NCI-H128 (cell line): Measurements from ENCODE around the gene MAN2B1.
"Not testable (repeated sequence)": the region's sequence is repeated elsewhere in the genome, so short reads cannot be mapped to it uniquely, and the experiment has no call there.

ENCODE experiments used
- DNase-seq: peaks from one replicate; lab custom pipeline; 2025; ENCODE audit not compliant: unreplicated experiment; lab: John Stamatoyannopoulos, UW

MAN2B1 gene

DNA sequence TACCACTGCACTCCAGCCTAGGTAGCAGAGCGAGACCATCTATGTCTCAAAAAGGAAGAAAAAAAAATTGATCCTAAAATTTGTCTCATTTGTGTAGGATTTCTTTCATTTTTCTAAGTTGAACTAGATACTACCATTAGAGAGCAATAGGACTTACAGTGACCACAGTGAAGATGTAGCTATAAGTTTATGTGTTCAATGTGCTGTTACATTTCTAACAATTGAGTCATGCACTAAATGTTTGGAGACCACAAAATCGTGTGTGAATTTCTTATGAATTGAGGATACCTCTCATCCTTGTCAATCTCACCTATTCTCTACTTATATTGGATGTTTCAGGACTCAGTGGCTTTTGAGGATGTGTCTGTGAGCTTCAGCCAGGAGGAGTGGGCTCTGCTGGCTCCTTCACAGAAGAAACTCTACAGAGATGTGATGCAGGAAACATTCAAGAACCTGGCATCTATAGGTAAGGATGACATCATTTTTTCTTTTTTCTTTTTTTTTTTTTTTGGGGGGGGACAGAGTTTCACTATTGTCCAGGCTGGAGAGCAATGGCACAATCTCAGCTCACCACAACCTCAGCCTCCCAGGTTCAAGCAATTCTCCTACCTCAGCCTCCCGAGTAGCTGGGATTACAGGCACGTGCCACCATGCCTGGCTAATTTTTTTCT lies 43.0 kb downstream of the MAN2B1 start:
- no peak for DNase-seq

DNA sequence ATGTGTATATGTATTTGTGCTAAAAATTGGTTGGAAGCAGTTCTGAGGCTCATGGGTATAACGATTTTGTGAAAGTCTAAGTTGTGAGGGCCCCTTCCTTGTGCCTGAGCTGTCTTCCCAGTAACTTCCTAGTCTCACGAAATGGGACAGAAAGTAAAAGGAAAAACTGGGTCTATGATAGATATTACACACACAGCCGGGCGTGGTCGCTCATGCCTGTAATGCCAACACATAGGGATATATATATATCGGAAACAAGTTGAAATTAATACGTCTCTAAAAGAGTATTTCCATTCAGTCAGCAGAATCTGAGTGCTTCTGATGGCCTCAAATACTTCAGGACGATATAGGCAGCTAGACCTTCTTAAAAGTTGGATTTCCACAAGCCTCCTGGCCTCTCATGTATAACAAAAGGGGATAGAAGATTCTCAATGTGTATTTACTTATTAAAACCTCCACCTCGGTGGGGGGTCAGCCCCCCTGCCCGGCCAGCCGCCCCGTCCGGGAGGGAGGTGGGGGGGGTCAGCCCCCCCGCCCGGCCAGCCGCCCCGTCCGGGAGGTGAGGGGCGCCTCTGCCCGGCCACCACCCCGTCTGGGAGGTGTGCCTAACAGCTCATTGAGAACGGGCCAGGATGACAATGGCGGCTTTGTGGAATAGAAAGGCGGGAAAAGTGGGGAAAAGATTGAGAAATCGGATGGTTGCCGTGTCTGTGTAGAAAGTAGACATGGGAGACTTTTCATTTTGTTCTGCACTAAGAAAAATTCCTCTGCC lies 45.1 kb downstream of the MAN2B1 start:
- not testable (repeated sequence) for DNase-seq

DNA sequence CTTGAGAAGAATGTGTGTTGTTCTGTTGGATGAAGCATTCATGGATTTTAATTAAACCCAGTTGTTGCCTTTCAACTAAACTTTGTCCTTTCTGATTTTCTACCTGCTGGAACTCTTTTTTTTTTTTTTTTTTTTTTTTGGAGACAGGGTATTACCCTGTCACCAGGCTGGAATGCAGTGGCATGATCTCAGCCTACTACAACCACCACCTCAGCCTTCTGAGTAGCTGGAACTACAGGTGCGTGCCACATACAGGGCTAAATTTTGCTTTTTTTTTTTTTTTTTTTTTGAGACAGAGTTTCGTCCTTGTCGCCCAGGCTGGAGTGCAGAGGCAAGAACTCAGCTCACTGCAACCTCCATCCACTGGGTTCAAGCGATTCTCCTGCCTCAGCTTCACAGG lies 48.9 kb downstream of the MAN2B1 start:
- DNase-seq = no peak

DNA sequence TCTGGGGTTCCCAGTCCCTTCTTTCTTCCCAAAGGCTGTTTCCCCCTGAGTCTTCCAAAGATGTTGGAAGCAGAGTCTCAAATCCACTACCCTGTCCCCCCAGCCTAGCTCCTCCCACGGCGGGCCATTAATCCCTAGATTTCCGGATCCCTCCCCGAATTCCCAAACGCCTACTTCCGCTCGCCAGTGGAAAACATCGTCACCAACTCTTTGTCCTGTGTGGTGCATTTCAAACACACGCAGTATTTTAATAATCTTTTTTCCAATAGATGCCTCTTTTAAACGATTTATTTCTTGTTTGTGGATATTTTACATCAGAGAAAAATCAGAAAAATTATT lies 55.2 kb downstream of the MAN2B1 start:
- DNase-seq = no peak

DNA sequence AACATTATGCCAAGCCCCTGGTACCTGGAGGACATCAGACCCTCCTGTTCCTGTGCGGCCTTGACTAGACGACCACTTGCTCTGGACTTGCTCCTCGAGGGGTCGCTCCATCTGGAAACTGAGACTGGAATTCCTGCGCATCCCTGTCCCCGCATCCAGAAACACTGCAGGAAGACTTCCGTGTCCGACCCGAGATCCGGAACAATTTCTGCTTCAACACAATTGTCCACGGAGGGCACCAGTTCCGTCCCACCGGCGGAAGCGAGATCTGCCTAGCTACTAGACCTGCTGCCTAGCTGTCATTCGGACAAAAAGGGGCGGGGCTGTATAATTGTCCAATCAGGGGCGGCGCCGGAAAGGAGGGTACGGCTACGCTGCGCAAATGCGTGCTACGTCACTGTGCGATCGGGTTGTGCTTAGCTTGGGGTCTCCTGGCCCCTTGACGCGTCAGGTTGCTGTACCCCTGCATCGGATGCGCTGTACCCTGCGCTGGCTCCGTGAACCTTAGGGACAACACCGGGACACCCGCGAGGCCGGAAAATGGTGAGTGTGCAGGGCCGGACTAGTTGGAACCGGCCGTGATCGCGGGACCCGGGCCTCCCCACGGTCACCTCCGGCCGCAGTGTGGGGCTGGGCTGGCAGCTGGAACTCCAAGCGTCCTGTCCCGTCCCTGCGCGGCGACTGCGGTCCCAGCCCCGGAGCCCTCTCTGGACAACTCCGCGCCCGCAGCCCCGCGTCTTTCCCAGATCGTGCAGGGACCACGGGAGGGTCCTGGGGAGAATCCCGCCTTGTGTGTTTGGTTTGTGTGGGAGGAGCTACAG lies 55.8 kb downstream of the MAN2B1 start, which contains the start of the genes ZNF490 and ZNF791:
ZNF490 (minus strand) TSS at position 274 of the 821 bp plus-strand sequence; CDS start at position 141, 133 bp downstream.
ZNF791 (plus strand) TSS at position 381 of the 821 bp plus-strand sequence; CDS start at position 541, 160 bp downstream.
- peak; percentile 97 for DNase-seq

DNA sequence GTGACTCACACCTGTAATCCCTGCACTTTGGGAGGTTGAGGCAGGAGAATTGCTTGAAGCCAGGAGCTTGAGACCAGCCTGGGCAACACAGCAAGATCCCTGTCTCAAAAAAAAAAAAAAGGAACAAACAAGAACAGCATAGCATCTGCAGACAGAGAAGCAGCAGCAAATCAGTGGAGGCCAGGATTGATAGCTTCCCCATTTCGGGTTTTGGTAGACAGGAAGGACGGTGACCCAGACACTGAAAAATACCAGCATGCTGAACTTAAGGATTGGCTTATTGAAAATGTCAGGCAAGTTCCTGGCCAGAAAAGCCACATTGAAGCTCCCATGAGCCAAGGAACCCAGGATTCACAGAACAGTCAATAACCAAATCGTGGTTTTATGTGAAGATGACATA lies 58.9 kb downstream of the MAN2B1 start:
- DNase-seq = no peak

DNA sequence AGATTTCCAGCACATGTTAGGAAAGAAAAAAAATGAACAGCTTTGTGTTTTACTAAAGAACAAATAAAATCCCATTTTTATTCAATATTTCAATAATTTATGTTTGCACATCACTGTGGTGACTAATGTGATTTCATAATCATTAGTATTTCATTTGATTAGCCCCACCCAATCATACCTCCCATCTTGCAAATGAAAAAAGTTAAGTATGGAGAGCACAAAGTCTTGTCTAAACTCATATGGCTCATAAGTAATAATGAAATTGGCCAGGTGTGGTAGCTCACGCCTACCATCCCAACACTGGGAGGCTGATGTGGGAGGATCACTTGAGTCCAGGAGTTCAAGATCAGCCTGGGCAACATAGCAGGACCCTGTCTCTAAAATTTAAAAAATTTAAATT lies 59.7 kb downstream of the MAN2B1 start:
- DNase-seq = no peak

DNA sequence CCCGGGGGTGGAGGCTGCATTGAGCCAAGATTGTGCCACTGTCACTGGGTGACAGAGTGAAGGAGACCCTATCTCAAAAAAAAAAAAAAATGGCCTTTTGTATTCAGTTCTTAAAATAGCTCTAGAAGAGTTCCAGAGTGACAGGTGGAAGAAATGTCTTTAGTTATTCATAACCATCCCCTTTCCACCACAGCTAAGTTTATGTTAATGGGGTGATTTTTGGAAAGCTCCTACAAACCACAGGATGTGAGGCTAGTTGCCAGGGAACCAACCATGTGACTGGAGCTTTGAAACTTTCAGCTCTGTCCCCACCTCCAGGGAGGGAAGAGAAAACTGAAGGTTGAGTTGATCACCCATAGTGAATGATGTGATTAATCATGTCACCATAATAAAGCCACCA lies 62.8 kb downstream of the MAN2B1 start:
- no peak for DNase-seq

DNA sequence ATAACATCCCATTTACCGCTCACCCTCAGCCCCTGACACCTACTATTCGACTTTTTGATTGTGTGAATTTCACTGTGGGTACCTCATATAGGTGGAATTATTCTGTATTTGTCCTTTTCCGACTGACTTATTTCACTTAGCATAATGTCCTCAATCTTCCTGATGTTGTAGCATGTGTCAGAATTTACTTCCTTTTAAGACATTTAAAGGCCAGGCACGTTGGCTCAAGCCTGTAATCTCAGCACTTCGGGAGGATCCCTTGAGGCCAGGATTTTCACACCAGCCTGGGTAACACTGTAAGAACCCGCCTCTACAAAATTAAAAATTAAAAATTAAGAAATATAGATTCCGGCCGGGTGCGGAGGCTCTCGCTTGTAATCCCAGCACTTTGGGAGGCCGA lies 68.9 kb downstream of the MAN2B1 start:
- no peak for DNase-seq

DNA sequence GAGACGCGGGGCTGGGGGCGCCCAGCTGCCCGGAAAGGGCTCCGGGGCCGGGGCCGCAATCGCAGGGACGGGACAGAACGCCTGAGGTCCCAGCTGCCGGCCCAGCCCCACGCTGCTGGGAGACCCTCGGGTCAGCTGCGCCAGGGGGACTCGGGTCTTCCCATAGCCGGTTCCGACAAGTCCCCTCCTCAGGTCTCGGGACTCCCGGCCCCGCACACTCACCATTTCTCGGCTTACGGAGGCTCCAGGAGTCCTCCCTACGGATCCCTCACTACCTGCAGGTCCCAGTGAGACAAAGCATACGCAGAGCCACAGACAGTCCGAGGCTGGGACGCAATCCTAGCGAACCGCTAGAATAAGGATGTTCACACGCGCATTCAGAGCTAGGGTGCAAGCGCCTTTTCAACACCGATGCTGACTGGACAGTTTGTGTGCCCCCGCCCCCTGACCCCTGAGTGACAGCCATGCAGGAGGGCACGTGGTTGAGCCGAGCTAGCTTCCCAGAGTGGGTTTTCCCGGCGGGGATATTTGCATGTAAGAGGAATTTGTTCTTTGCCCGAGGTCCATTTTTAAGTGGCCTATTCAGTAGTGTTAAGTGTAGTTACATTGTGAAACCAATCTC lies 69.5 kb downstream of the MAN2B1 start:
- DNase-seq = no peak
